Activated CD8-positive, alpha-beta T cell treated with anti-CD3 and anti-CD28 coated beads for 36 hours (primary cell): ENCODE measurements around the gene BRPF1. TPM values are rescaled to one million over a fixed set of nuclear protein-coding genes. Genes with fewer than 3 reads are reported as not detected.

ENCODE experiments used
- ATAC-seq: fragments of 200-7000 bp; cut with Tn5 transposase; one replicate; pipeline ENCODE4 v1.10.0; 2021; ENCODE audit warnings: mild to moderate bottlenecking, moderate library complexity
- CTCF ChIA-PET: fragments of 350-600 bp; sonication (Branson Sonifier 250); formaldehyde crosslinking; loops from one replicate; lab custom pipeline; 2021; ENCODE audit warnings: antibody characterized with exemption; lab: Charles Lee
- POLR2A ChIA-PET: fragments of 350-600 bp; sonication (Branson Sonifier 250); formaldehyde crosslinking; loops from one replicate; lab custom pipeline; 2021; ENCODE audit warnings: antibody characterized with exemption; lab: Charles Lee
- DNase-seq: peaks from one replicate; pipeline ENCODE4 v3.0.0-alpha.2; 2020
- H3K27ac Mint-ChIP-seq: one replicate; pipeline ENCODE4 v1.8.0; 2021; ENCODE audit warnings: mild to moderate bottlenecking, mixed read lengths
- H3K27me3 Mint-ChIP-seq: one replicate; pipeline ENCODE4 v1.8.0; 2021; ENCODE audit warnings: mixed read lengths
- H3K36me3 Mint-ChIP-seq: one replicate; pipeline ENCODE4 v1.8.0; 2021; ENCODE audit warnings: low read depth, mixed read lengths
- H3K4me1 Mint-ChIP-seq: one replicate; pipeline ENCODE4 v1.8.0; 2021; ENCODE audit warnings: low read depth, mixed read lengths
- H3K4me3 Mint-ChIP-seq: one replicate; pipeline ENCODE4 v1.8.0; 2021; ENCODE audit warnings: mild to moderate bottlenecking, moderate library complexity, mixed read lengths
- H3K9me3 Mint-ChIP-seq: one replicate; pipeline ENCODE4 v1.8.0; 2021; ENCODE audit warnings: mixed read lengths
- CTCF ChIP-seq: fragments of 200-600 bp; IDR thresholded peaks from one replicate; pipeline ENCODE4 v1.8.0; 2022; ENCODE audit warnings: antibody characterized with exemption, mild to moderate bottlenecking
- intact Hi-C: fragments of 100-400 bp; cut with micrococcal nuclease; formaldehyde crosslinking; loops from one replicate; pipeline ENCODE4 v1.10.0; 2022
- total RNA-seq, 2 experiments: library from RNA; stranded (reverse); gene quantifications; one replicate each; pipeline ENCODE4 v1.2.3, GENCODE V29; 2021

BRPF1 gene
- total RNA-seq, 2 experiments from 2014 or later, result 28.2 to 32.3 TPM

- peaks cover 41% of the 10 kb centered on the region for H3K36me3 Mint-ChIP-seq
- peaks cover 59% of the 10 kb centered on the region for H3K4me1 Mint-ChIP-seq
- TF ChIP-seq CTCF, result no peak
- H3K9me3 Mint-ChIP-seq, result peaks cover 1% of the 10 kb centered on the region
- H3K27me3 Mint-ChIP-seq, result no peaks in the 10 kb centered on the region
- H3K4me3 Mint-ChIP-seq, result peak overlapping the region; percentile 22
- ChIA-PET POLR2A (interaction anchor here (0.6 to 2.6 kb wide), 10 partner anchors 9 to 384 kb away, joined by 3 to 16 read pairs (median 5); partner anchors contain the start of genes ARPC4, CAMK1 and TADA3), CTCF (interaction anchor here (1.0 to 2.0 kb wide), 4 partner anchors 8 to 46 kb away, joined by 3 to 7 read pairs (median 5); no protein-coding TSS in a partner anchor)
- intact Hi-C loops, result no loop called here
- DNase-seq (no peak), ATAC-seq (no peak)
- H3K27ac Mint-ChIP-seq, result peak overlapping the region; percentile 97
Observed at GRCh38 chr3:9780910-9781309, 49.4 kb downstream of the BRPF1 start.

GRCh38 chr3:9781551-9781950 lies 50.0 kb downstream of the BRPF1 start:
- peaks cover 61% of the 10 kb centered on the region for H3K4me1 Mint-ChIP-seq
- no peak for ATAC-seq
- TF ChIP-seq CTCF, result no peak
- intact Hi-C loops, result no loop called here
- ChIA-PET POLR2A (interaction anchor here (1.3 to 2.6 kb wide), 5 partner anchors 9 to 22 kb away, joined by 3 to 7 read pairs (median 5); partner anchors contain the start of genes ARPC4 and TADA3), CTCF (interaction anchor here (1.0 to 2.0 kb wide), 7 partner anchors 11 to 151 kb away, joined by 3 to 7 read pairs (median 4); partner anchors contain the start of genes ARPC4, RPUSD3 and TADA3)
- H3K27me3 Mint-ChIP-seq, result no peaks in the 10 kb centered on the region
- H3K27ac Mint-ChIP-seq, result peak overlapping the region; percentile 65
- H3K9me3 Mint-ChIP-seq, result peaks cover 1% of the 10 kb centered on the region
- H3K4me3 Mint-ChIP-seq, result no peak overlapping the region
- H3K36me3 Mint-ChIP-seq, result peaks cover 47% of the 10 kb centered on the region
- no peak for DNase-seq

- intact Hi-C loops, result no loop called here
- Mint-ChIP-seq H3K4me1 (peaks cover 61% of the 10 kb centered on the region), H3K9me3 (peaks cover 1% of the 10 kb centered on the region), H3K27me3 (no peaks in the 10 kb centered on the region), H3K27ac (peak overlapping the region; percentile 27), H3K4me3 (no peak overlapping the region), H3K36me3 (peaks cover 52% of the 10 kb centered on the region)
- ChIA-PET POLR2A (interaction anchor here (1.0 to 2.6 kb wide), 6 partner anchors 9 to 151 kb away, joined by 3 to 7 read pairs (median 4); partner anchors contain the start of genes ARPC4 and TADA3), CTCF (interaction anchor here (1.0 to 1.3 kb wide), 7 partner anchors 11 to 419 kb away, joined by 3 to 4 read pairs (median 3); partner anchors contain the start of genes ARPC4, RPUSD3 and TADA3)
- no peak for DNase-seq
- no peak for ATAC-seq
- no peak for TF ChIP-seq CTCF
Observed at GRCh38 chr3:9781978-9782603, 50.6 kb downstream of the BRPF1 start.

GRCh38 chr3:9782770-9783169 lies 51.2 kb downstream of the BRPF1 start:
- Mint-ChIP-seq H3K4me1 (peaks cover 61% of the 10 kb centered on the region), H3K4me3 (no peak overlapping the region), H3K27me3 (no peaks in the 10 kb centered on the region), H3K27ac (no peak overlapping the region), H3K36me3 (peaks cover 59% of the 10 kb centered on the region), H3K9me3 (no peaks in the 10 kb centered on the region)
- ATAC-seq, result no peak
- CTCF ChIA-PET, result interaction anchor here (1.0 to 1.3 kb wide), 7 partner anchors 10 to 418 kb away, joined by 3 to 4 read pairs (median 3); partner anchors contain the start of genes ARPC4, RPUSD3 and TADA3
- POLR2A ChIA-PET, result interaction anchor here (1.0 to 2.6 kb wide), 6 partner anchors 8 to 150 kb away, joined by 3 to 7 read pairs (median 4); partner anchors contain the start of genes ARPC4 and TADA3
- intact Hi-C loops, result no loop called here
- DNase-seq, result no peak
- peak; percentile 36 for TF ChIP-seq CTCF
